SK-N-MC (cell line): ENCODE results near the gene DHX9.

Experiments
- EZH2 ChIP-seq: fragments of 200-600 bp; sonication (generic); IDR thresholded peaks from one replicate; pipeline ENCODE4 v1.6.1; 2017; ENCODE audit warnings: antibody characterized with exemption
- FOXP2 ChIP-seq: optimal IDR thresholded peaks from 2 replicates; pipeline ENCODE3; 2011; ENCODE audit warnings: mild to moderate bottlenecking, moderate library complexity; ENCODE audit not compliant: insufficient read depth; ENCODE audit errors: extremely low read length, control extremely low read depth
- POLR2AphosphoS5 ChIP-seq: IDR thresholded peaks from 2 replicates; pipeline ENCODE4 v1.6.1; 2012; ENCODE audit warnings: mild to moderate bottlenecking, low read depth, low read length, borderline replicate concordance

- TF ChIP-seq POLR2AphosphoS5 (no peak), EZH2 (no peak), FOXP2 (no peak)
Measured at GRCh38 chr1:182791281-182792179, 47.6 kb upstream of the DHX9 start.
